Skin epidermis (tissue), 12 donors: Measurements from ENCODE around the gene PTTG1IP.

ENCODE experiments used
- H3K27ac ChIP-seq, 21 experiments: fragments of 200-600 bp; sonication (generic) in 11 of 21; one replicate each; pipeline ENCODE4 v1.5.0; 2020; ENCODE audit warnings: mild to moderate bottlenecking in 3 of 21, inconsistent platforms in 2 of 21, moderate library complexity in 2 of 21
- H3K4me3 ChIP-seq, 7 experiments: fragments of 200-600 bp; sonication (generic) in 2 of 7; one replicate each; pipeline ENCODE4 v1.5.0; 2020; ENCODE audit warnings: inconsistent platforms in 2 of 7, mild to moderate bottlenecking in 2 of 7, moderate library complexity in 1 of 7

Gene PTTG1IP

GRCh38 chr21:44898851-44899767, 25.6 kb upstream of the PTTG1IP start:
- Histone ChIP-seq H3K27ac (no peak overlapping the region), H3K4me3 (no peak overlapping the region)

- Histone ChIP-seq H3K4me3 (no peak overlapping the region), H3K27ac (no peak overlapping the region)
Observed at GRCh38 chr21:44898011-44898488, 24.6 kb upstream of the PTTG1IP start.

- no peak overlapping the region for H3K4me3 ChIP-seq
- H3K27ac ChIP-seq, result no peak overlapping the region
Observed at GRCh38 chr21:44897326-44898010, 24.0 kb upstream of the PTTG1IP start.

GRCh38 chr21:44896561-44897286, 23.2 kb upstream of the PTTG1IP start:
- no peak overlapping the region for H3K27ac ChIP-seq
- H3K4me3 ChIP-seq, result no peak overlapping the region

GRCh38 chr21:44895859-44896258, 22.4 kb upstream of the PTTG1IP start:
- no peak overlapping the region for H3K27ac ChIP-seq
- H3K4me3 ChIP-seq, result no peak overlapping the region

GRCh38 chr21:44894687-44895302, 21.3 kb upstream of the PTTG1IP start:
- Histone ChIP-seq H3K4me3 (no peak overlapping the region), H3K27ac (no peak overlapping the region)

GRCh38 chr21:44893948-44894656, 20.6 kb upstream of the PTTG1IP start:
- H3K27ac ChIP-seq, result no peak overlapping the region
- no peak overlapping the region for H3K4me3 ChIP-seq

GRCh38 chr21:44893278-44893556, 19.7 kb upstream of the PTTG1IP start:
- no peak overlapping the region for H3K27ac ChIP-seq
- no peak overlapping the region for H3K4me3 ChIP-seq

GRCh38 chr21:44892536-44893277, 19.2 kb upstream of the PTTG1IP start:
- Histone ChIP-seq H3K27ac (no peak overlapping the region), H3K4me3 (no peak overlapping the region)

- no peak overlapping the region for H3K4me3 ChIP-seq
Observed at GRCh38 chr21:44892095-44892494, 18.6 kb upstream of the PTTG1IP start.

GRCh38 chr21:44891631-44892031, 18.1 kb upstream of the PTTG1IP start:
- no peak overlapping the region for H3K4me3 ChIP-seq
- no peak overlapping the region for H3K27ac ChIP-seq

More at GRCh38 chr21:44892095-44892494, 18.6 kb upstream of the PTTG1IP start:
- H3K27ac ChIP-seq, result no peak overlapping the region

- Histone ChIP-seq H3K27ac (no peak overlapping the region), H3K4me3 (no peak overlapping the region)
Observed at GRCh38 chr21:44890961-44891541, 17.6 kb upstream of the PTTG1IP start.

GRCh38 chr21:44890338-44890931, 16.9 kb upstream of the PTTG1IP start:
- no peak overlapping the region for H3K27ac ChIP-seq
- no peak overlapping the region for H3K4me3 ChIP-seq

- no peak overlapping the region for H3K27ac ChIP-seq
Observed at GRCh38 chr21:44889625-44890337, 16.3 kb upstream of the PTTG1IP start.

GRCh38 chr21:44888581-44889550, 15.4 kb upstream of the PTTG1IP start:
- Histone ChIP-seq H3K27ac (no peak overlapping the region), H3K4me3 (no peak overlapping the region)

More at GRCh38 chr21:44889625-44890337, 16.3 kb upstream of the PTTG1IP start:
- H3K4me3 ChIP-seq, result no peak overlapping the region
